ENCODE results near the gene BCAP31. TPM values are rescaled to one million over a fixed set of nuclear protein-coding genes. Genes with fewer than 3 reads are reported as not detected.
"Not testable (repeated sequence)": the region's sequence is repeated elsewhere in the genome, so short reads cannot be mapped to it uniquely, and the experiment has no call there.

The BCAP31 gene
- total RNA-seq, 2 experiments from 2014 or later: 42.1 to 43.1 TPM

- H3K36me3 Mint-ChIP-seq (ENCODE audit: low read depth); H3K27ac ChIP-seq (ENCODE audit: low read depth in 1 of 2, low read length in 2 of 2); H3K9me3 Mint-ChIP-seq; H3K27ac Mint-ChIP-seq; intact Hi-C loops (cut with DNase I, micrococcal nuclease); CTCF ChIA-PET; H3K36me3 ChIP-seq (ENCODE audit: insufficient read depth, low read length); H3K27me3 ChIP-seq (ENCODE audit: control insufficient read depth in 1 of 2, insufficient read depth in 2 of 2, low read length in 2 of 2); POLR2A ChIA-PET; H3K4me3 Mint-ChIP-seq; H3K4me3 ChIP-seq (ENCODE audit: low read length); ATAC-seq (ENCODE audit: poor library complexity); H3K9me3 ChIP-seq (ENCODE audit: control insufficient read depth in 1 of 2, insufficient read depth in 1 of 2, low read length in 2 of 2); DNase-seq; H3K27me3 Mint-ChIP-seq: not testable (repeated sequence)
- peaks cover 26% of the 10 kb centered on the region for H3K4me1 ChIP-seq (ENCODE audit: insufficient read depth, low read length)
- peaks cover 14% of the 10 kb centered on the region for H3K4me1 Mint-ChIP-seq (ENCODE audit: low read depth)
These were observed 17.9 kb upstream of the BCAP31 start for GRCh38 chrX:153742111-153742510.

GRCh38 chrX:153741446-153741845 is 17.3 kb upstream of the BCAP31 start:
- H3K27me3 ChIP-seq (ENCODE audit: control insufficient read depth in 1 of 2, insufficient read depth in 2 of 2, low read length in 2 of 2): no peaks in the 10 kb centered on the region
- H3K4me1 Mint-ChIP-seq (ENCODE audit: low read depth): peaks cover 14% of the 10 kb centered on the region
- H3K9me3 ChIP-seq (ENCODE audit: control insufficient read depth in 1 of 2, insufficient read depth in 1 of 2, low read length in 2 of 2): no peaks in the 10 kb centered on the region
- DNase-seq (no peak), ATAC-seq (ENCODE audit: poor library complexity) (no peak)
- H3K4me3 ChIP-seq (ENCODE audit: low read length): no peak overlapping the region
- no peaks in the 10 kb centered on the region for H3K27me3 Mint-ChIP-seq
- peaks cover 5% of the 10 kb centered on the region for H3K36me3 ChIP-seq (ENCODE audit: insufficient read depth, low read length)
- H3K4me1 ChIP-seq (ENCODE audit: insufficient read depth, low read length): peaks cover 26% of the 10 kb centered on the region
- CTCF ChIA-PET: no interaction called here
- H3K36me3 Mint-ChIP-seq (ENCODE audit: low read depth): peaks cover 3% of the 10 kb centered on the region
- POLR2A ChIA-PET: no interaction called here
- H3K27ac Mint-ChIP-seq: no peak overlapping the region
- H3K27ac ChIP-seq (ENCODE audit: low read depth in 1 of 2, low read length in 2 of 2): no peak overlapping the region
- no peaks in the 10 kb centered on the region for H3K9me3 Mint-ChIP-seq
- TF ChIP-seq CTCF (IDR thresholded peaks at IDR 0.05): no peak
- H3K4me3 Mint-ChIP-seq: no peak overlapping the region
- intact Hi-C loops (cut with DNase I, micrococcal nuclease): no loop called here

GRCh38 chrX:153740631-153741222 is 16.5 kb upstream of the BCAP31 start:
- H3K27me3 Mint-ChIP-seq: no peaks in the 10 kb centered on the region
- peaks cover 26% of the 10 kb centered on the region for H3K4me1 ChIP-seq (ENCODE audit: insufficient read depth, low read length)
- peak overlapping the region; percentile 68 for H3K27ac Mint-ChIP-seq
- POLR2A ChIA-PET: no interaction called here
- no peak for ATAC-seq (ENCODE audit: poor library complexity)
- H3K4me3 ChIP-seq (ENCODE audit: low read length): peak overlapping the region; percentile 14
- H3K4me1 Mint-ChIP-seq (ENCODE audit: low read depth): peaks cover 14% of the 10 kb centered on the region
- no peak overlapping the region for H3K27ac ChIP-seq (ENCODE audit: low read depth in 1 of 2, low read length in 2 of 2)
- TF ChIP-seq CTCF (IDR thresholded peaks at IDR 0.05): no peak
- intact Hi-C loops (cut with DNase I, micrococcal nuclease): no loop called here
- H3K27me3 ChIP-seq (ENCODE audit: control insufficient read depth in 1 of 2, insufficient read depth in 2 of 2, low read length in 2 of 2): no peaks in the 10 kb centered on the region
- no peaks in the 10 kb centered on the region for H3K9me3 Mint-ChIP-seq
- peaks cover 3% of the 10 kb centered on the region for H3K36me3 Mint-ChIP-seq (ENCODE audit: low read depth)
- H3K4me3 Mint-ChIP-seq: peak overlapping the region; percentile 30
- peaks cover 8% of the 10 kb centered on the region for H3K36me3 ChIP-seq (ENCODE audit: insufficient read depth, low read length)
- no peaks in the 10 kb centered on the region for H3K9me3 ChIP-seq (ENCODE audit: control insufficient read depth in 1 of 2, insufficient read depth in 1 of 2, low read length in 2 of 2)
- no peak for DNase-seq
- CTCF ChIA-PET: no interaction called here
